PFSK-1 (cell line): Measurements from ENCODE around the gene RSRC1.

Experiments used
- POLR2AphosphoS5 ChIP-seq: IDR thresholded peaks from 2 replicates; pipeline ENCODE4 v1.6.1; 2012; ENCODE audit warnings: low read depth, mild to moderate bottlenecking, control low read depth, low read length, moderate library complexity
- SIN3A ChIP-seq: IDR thresholded peaks from 2 replicates; pipeline ENCODE4 v1.6.1; 2012; ENCODE audit warnings: mild to moderate bottlenecking, low read length, moderate library complexity, borderline replicate concordance; ENCODE audit not compliant: insufficient read depth

- TF ChIP-seq SIN3A, result no peak
- no peak for TF ChIP-seq POLR2AphosphoS5
These were observed 418.3 kb downstream of the RSRC1 start for GRCh38 chr3:158528076-158528674.
